Measurements from ENCODE around the gene R3HDM1. TPM values are rescaled to one million over a fixed set of nuclear protein-coding genes. Genes with fewer than 3 reads are reported as not detected.
"Not testable (repeated sequence)": the region's sequence is repeated elsewhere in the genome, so short reads cannot be mapped to it uniquely, and the experiment has no call there.

R3HDM1 gene
- total RNA-seq, 1 donor from 2014 or later = 52.5 TPM

DNA sequence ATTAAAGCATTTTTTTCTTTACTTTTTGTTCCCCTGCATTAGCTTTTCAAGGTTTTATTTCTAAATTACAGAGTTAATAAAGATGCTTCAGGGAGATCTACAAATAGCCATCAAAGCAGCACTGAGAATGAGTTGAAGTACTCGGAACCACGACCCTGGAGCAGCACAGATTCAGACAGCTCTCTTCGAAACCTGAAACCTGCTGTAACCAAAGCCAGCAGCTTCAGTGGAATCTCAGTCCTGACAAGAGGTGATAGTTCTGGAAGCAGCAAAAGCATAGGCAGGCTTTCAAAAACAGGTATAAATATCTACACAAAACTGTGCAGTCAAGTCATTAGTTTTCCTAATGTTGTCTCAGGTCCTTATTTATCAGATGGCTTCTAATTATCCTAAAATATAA, 107.5 kb downstream of the R3HDM1 start:
- intact Hi-C loops (cut with micrococcal nuclease) = no loop called here

DNA sequence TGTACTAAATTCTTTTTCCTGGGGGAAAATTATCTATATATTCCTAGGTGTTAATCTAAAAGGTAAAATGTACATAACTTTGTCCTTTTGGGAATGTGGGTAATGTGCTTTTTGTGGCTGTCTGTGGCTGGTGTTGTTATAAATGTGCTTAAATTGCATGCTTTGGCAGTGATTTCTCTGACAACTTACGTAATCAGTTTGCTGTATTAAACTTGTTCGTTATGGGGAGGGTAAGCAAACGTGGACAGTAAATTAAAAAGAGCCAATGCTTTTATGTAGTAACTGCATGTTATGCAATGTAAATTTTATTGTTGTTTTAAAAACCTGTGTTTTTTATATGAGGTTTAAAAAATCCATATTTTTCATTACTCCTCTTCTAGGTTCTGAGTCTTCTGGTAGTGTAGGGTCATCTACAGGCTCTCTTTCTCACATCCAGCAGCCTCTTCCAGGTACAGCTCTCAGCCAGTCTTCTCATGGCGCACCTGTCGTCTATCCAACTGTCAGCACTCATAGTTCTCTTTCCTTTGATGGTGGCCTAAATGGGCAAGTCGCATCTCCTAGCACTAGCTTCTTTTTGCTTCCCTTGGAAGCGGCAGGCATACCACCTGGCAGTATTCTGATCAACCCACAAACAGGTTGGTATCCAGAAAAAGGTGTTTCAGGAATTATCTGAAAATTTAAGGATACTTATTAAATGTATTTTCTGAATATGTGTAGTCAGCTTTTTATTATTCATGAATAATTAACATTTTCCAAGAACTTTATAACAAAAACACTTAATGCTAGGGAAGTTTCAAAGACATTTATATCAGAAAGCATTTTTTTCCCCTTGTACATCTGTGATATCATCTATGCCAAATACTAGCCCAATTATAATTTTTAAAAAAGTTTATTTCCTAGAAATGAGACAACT, 110.1 kb downstream of the R3HDM1 start:
- intact Hi-C loops (cut with micrococcal nuclease) = no loop called here

DNA sequence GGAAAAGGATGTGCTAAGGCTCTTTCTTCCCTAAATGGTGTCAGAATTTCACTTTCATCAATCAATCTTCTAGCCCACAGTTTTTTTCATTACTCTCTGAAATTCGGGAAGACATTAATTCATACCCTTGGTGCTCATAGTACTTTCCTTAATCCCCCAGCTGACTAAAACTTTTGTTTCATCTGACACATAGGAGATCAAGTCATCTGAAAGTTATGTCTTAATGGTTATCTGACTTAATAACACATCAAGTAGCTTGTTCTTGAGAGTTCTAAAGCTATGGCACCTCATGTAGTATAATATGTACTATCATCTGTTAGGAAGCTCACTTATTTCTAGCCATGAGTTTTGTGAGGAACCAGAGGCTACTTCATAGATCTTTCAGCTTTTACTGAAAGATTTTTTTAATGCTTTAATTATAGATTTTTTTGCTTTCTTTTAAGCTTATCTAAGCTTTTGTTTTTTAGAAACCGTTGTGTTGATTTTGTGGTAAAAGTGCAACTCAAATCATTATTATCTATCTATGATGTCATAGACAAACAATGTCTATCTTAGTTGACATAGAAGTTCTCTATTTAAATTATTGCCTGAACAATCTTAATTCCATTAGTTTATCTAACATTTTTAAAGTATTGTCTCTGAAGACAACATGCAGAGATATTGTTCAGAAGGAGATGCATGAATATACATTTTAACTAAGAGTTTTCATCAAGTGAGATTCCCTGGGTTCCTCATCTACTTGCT, 116.7 kb downstream of the R3HDM1 start:
- intact Hi-C loops (cut with micrococcal nuclease) = no loop called here

DNA sequence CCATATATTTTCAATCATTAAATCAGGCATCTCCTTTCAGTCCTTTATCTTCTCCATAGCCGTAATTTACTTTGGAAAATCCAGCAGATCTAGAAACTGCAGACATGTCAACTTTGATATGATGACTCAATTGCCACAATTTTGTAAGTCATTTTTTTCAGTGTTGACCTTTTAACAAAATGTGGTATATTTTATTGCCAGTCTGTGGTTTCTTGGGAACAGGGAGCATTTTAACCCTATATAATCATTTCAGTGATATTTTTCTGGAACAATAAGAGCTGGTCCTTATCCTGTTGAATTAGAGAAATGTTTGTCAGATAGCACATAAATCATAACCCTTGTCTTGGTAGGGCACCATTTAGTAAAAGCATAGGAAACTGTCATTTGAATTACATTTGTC, 119.4 kb downstream of the R3HDM1 start:
- intact Hi-C loops (cut with micrococcal nuclease) = no loop called here

DNA sequence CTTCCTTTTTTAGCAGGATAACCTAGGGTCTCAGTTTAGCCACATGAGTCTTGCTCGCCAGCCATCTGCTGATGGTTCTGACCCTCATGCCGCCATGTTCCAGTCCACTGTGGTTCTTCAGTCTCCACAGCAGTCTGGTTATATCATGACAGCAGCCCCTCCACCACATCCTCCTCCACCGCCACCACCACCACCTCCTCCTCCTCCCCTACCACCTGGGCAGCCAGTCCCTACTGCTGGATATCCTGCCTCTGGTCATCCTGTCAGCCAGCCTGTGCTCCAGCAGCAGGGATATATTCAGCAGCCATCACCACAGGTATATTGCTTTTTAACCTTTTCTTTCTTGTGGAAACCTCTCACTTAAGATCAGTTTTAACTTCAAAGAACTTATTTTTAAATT, 120.4 kb downstream of the R3HDM1 start:
- intact Hi-C loops (cut with micrococcal nuclease) = no loop called here

DNA sequence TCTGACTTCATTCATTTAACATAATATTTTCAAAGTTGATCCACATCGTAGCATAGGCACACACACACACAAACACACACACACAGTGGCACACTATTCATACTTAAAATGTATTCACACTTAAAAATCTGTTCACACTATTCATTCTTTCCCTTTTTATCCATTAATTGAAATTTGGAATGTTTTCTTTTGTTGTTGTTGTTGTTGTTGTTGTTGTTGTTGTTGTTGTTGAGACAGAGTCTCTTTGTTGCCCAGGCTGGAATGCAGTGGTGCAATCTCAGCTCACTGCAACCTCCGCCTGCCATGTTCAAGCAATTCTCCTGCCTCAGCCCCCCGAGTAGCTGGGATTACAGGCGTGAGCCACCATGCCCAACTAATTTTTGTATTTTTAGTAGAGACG, 123.0 kb downstream of the R3HDM1 start:
- intact Hi-C loops (cut with micrococcal nuclease) = not testable (repeated sequence)

DNA sequence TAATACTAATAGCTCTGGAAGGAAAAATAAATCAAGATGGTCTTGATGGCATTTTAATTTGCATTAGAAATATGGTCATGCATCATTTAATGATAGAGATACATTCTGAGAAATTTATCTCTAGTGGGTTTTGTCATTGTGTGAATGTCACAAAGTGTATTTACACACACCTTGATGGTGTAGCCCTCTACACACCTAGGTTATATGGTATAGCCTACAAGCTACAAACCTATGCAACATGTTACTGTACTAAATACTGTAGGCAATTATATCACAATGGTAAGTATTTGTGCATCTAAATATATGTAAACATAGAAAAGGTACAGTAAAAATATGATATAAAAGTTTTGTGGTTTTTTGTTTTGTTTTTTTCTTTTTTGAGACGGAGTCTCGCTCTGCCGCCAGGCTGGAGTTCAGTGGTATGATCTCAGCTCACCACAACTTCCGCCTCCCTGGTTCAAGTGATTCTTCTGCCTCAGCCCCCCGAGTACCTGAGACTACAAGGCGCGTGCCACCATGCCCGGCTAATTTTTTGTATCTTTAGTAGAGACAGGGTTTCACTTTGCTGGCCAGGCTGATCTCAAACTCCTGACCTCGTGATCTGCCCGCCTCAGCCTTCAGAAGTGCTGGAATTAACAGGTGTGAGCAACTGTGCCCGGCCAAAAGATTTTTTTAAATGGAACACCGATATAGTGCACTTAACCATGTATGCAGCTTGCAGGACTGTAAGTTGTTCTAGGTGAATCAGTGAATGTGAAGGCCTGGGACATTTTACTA, 126.7 kb downstream of the R3HDM1 start:
- intact Hi-C loops (cut with micrococcal nuclease) = loop anchor here (1.0 kb wide), 2 partner anchors 49 to 128 kb away; no protein-coding TSS in a partner anchor

DNA sequence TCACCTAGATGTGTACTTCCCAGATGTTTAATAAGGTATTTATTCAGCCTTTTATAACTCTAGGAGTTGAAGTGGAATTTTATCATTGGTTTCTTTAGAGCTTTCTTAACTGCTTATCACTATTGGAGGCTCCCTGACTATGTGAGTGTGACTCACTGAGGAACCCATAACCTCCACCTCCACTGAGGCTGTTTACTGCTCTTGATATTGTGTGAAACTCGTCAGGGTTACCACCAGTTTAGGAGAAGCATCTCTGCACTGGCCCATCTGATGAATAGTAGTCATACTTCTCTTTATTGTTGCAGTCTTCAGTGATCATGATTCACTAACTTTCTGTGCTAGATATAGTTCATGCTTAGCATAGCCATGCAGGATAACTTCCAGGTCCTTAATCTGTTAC, 130.8 kb downstream of the R3HDM1 start:
- intact Hi-C loops (cut with micrococcal nuclease) = no loop called here

DNA sequence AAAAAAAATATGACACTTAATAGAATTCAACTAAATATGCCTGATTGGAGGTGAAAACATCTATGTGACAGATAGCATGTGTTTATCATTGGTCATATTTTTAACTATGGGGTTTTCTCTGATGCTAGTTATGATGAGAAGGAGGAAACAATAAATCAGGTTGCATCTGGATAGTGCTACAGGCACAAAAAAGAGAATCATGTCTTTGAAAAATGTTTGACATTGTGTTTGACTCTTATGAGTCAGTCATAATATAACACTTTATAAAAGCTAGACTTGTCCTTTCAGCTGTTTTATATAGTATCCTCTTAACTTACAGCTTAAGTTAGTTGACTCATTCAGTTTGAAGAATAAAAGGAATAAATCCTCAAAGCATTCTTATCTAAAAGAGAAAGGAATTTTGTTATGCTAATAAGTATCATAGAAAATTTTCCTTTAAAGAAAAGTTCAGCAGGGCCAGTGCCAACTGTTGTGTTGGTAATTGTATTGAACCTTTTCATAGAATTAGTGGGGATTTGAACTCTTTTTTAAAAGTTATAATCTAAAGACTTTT, 131.9 kb downstream of the R3HDM1 start:
- intact Hi-C loops (cut with micrococcal nuclease) = no loop called here

DNA sequence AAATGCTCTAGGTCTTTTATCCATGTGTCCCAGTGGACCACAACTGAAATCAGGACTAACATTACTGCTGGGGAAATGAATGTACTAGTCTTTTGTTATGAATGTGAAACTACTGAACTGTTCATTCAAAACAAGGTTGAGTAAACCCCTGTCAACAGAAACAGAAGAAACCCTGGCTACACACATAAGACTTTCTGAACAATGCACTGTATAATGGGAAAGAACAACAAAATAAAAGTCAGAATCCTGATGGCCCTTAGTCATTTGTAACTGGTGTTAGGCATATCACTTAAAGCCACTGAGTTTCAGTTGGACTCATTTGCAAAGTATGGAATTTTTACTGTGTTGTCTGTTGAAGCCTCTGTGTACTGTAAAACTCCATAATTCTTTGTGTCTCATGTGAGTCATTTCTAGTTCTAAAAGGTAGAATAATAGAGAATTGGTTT, 133.4 kb downstream of the R3HDM1 start:
- intact Hi-C loops (cut with micrococcal nuclease) = loop anchor here (1.0 to 2.0 kb wide), 2 partner anchors 10 to 24 kb away; no protein-coding TSS in a partner anchor

DNA sequence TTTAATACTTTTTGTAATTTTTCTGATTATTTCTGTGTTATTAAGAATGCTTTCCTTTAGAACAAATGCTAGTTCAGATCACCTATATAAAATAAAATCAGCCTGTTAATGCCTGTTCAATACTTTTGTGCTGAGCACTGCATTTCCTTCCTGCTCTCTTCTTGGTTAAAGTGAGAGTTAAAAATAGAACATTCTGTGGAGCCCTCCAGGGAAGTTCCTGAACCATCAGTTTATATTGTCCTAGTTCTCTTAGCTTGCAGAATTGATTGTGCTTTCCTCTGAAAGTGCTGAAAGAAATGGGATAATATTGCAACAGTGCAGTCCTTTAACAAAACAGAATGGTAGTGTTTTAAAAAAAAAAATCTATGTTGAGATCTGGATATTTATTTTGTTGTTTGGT, 135.8 kb downstream of the R3HDM1 start:
- intact Hi-C loops (cut with micrococcal nuclease) = no loop called here

DNA sequence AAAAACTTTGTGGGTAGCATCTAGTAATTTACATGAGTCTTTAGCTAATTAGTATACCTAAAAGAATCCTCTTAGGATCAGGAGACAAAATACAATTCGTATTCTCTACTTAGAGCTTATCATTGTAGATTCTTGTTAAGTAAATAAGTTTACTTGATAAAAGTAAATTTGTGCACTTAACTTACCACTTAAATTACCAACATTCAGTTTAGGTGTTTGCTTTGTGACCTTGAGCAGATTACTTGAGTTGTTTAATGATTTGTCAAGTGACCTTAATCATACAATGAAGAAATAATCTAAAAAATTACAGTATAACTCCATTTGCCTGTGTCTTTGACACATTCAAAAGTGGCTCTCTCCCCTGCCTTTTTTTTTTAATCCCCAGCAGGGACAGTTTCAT, 143.2 kb downstream of the R3HDM1 start:
- intact Hi-C loops (cut with micrococcal nuclease) = loop anchor here (1.0 kb wide), 1 partner anchor 10 kb away; no protein-coding TSS in a partner anchor

DNA sequence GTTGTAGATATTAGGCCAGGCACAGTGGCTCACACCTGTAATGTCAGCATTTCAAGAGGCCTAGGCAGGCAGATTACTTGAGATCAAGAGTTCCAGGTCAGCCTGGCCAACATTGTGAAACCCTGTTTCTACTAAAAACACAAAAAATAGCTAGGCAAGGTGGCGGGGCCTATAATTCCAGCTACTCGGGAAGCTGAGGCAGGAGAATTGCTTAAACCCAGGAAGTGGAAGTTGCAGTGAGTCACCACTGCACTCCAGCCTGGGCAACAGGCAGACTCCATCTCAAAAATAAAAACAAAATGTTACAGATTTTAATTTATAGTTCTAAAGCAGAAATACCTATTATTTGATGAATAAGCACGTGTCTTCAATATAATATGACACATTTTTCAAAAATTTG, 144.7 kb downstream of the R3HDM1 start:
- intact Hi-C loops (cut with micrococcal nuclease) = no loop called here

DNA sequence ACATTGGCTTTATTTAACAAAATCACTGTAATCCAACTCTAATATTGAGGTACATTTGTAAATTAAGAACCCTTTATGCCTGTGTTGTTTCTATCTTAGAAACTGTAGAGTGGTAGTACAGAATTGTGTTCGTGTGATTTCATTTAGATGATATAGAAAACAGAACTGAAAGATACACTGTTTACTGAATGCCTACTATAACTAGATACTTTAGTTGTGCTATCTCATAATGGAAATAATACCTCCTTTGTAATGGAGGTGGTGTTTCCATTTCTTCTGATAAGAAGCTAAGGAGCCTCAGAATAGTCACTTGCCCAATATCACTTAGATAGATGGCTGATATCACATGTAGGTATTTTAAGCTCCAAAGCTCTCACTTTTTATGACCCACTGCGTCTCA, 147.8 kb downstream of the R3HDM1 start:
- intact Hi-C loops (cut with micrococcal nuclease) = no loop called here

DNA sequence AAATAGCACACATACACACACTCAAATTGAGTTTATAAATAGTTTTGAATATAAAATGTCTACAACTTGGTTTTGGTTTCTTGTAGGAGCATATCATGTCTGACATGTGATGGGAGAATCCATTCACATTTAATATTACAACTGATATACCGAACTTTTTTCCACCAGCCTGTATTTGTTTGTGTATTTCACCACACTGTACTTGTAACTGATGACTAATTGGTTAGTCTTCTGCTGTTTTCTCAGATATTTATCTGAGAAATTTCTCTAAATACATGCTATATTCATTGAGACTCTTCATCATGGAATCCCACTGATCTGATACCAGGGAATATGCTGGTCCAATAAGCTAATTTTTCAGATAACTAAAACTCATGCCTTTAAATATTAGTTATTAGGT, 154.1 kb downstream of the R3HDM1 start:
- intact Hi-C loops (cut with micrococcal nuclease) = no loop called here

DNA sequence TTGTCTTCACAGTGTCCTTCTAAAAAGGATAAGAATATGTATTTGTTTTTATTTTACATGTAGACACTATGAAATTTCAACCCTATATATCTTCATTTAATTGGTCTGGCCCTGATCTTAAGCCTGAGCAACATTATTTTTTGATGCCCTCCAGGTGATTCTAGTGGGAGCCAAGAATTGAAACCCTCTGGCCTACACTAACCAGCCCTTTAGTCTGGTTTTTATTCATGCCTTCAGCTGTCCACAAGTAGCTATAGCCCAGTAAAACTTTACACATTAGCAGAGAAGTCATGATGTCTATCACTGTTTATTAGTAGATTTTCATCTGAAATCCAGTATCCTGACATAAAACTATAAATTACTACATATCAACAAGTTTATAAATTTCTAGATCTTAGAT, 157.7 kb downstream of the R3HDM1 start:
- intact Hi-C loops (cut with micrococcal nuclease) = loop anchor here (1.0 to 2.0 kb wide), 4 partner anchors 21 to 159 kb away; partner anchors contain the start of gene UBXN4

DNA sequence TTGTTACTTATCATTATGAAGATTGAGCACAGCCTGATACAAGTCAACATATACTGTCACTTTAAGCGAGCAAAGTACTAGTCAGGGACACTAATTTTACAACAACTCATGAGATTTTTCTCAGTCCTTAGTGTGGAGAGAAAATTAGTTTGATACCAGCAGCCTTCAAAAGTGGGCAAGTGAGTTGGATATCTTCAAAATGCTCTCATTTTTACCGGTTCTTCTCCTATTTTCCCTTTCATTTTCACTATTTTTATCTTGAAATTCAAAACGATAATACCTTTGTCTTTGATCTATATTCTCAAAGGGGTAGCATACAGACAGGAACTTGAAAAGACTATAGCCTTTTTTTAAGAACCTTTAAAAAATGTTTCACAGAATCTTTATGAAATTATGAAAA, 158.4 kb downstream of the R3HDM1 start:
- intact Hi-C loops (cut with micrococcal nuclease) = loop anchor here (1.0 to 2.0 kb wide), 4 partner anchors 21 to 159 kb away; partner anchors contain the start of gene UBXN4

DNA sequence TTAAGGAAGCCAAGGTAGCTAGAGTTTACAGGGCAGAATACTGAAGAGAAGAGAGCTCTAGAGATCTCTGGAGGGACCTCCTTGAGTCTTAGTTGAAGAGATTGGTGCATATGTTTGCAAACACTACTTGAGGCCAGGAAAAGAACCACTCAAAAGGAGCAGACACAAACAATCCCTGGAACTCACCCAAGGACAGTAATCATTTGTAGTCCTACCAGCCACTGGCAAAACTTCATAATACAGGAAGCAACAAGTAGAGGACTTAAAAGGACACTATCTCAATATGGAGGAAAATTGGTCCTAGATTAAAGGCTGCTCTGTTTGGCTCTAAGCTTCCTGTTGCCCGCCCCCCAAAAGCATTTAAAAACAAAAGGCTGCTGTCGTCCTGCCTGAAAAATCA, 163.4 kb downstream of the R3HDM1 start:
- intact Hi-C loops (cut with micrococcal nuclease) = no loop called here

DNA sequence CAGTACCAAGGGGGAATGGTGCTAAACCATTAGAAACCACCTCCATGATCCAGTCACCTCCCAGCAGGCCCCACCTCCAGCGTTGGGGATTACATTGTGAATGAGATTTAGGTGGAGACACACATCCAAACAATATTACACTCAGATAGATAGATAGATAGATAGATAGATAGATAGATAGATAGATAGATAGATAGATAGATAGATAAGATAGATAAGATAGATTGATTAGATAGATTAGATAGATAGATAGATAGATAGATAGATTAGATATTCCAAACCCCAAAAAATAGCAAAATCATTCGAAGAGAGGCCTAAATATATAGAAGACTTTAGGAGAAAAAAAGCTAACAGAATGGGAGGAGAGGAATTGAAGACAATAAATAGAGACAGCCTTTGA, 167.6 kb downstream of the R3HDM1 start:
- intact Hi-C loops (cut with micrococcal nuclease) = no loop called here

DNA sequence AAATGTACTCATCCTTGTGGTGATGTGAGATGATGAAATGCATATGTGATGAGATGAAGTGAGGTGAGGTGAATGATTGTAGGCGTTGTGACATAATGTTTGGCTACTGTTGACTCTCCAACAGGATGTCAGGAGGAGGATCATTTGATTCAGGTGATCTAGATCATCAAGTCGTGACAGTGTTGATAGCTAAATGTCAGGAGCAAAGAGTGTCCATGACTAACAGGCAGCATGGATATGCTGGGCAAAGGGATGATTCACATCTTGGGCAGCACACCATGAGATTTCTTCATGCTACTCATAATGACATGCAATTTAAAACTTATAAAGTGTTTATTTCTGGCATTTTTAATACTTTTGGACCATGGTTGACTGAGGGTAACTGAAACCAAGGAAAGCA, 170.2 kb downstream of the R3HDM1 start:
- intact Hi-C loops (cut with micrococcal nuclease) = no loop called here

DNA sequence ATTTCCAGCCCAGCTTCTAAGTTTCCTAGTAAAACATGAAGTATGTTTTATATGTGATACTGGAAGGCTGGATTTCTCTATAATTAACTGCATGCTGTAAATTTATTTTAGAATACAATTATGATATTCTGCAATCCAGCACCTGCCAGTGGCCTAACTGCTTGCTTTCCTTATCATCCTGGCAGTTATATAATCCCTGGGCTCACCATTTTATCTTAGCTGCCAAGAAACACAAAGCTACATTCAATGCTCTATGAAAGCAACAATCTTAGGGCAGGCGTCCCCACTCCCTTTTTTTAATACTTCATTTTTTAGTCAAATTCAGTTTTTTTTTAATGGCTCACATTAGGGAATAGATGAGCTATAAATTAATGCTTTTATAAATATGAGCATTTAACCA, 172.0 kb downstream of the R3HDM1 start:
- intact Hi-C loops (cut with micrococcal nuclease) = no loop called here

Measured in T-helper 1 cell treated with Interleukin-12 subunit alpha and Interleukin-12 subunit beta and Interleukin-4 antibody, amounts not matched to agents 30 ng/mL and 1 ng/mL, for 36 hours (primary cell).